ENCODE results near the gene RAPGEF6. TPM values are rescaled to one million over a fixed set of nuclear protein-coding genes. Genes with fewer than 3 reads are reported as not detected.

RAPGEF6 gene
- total RNA-seq, 6 experiments from 2014 or later, result 3.7 to 9.1 (median 7.6) TPM

DNA sequence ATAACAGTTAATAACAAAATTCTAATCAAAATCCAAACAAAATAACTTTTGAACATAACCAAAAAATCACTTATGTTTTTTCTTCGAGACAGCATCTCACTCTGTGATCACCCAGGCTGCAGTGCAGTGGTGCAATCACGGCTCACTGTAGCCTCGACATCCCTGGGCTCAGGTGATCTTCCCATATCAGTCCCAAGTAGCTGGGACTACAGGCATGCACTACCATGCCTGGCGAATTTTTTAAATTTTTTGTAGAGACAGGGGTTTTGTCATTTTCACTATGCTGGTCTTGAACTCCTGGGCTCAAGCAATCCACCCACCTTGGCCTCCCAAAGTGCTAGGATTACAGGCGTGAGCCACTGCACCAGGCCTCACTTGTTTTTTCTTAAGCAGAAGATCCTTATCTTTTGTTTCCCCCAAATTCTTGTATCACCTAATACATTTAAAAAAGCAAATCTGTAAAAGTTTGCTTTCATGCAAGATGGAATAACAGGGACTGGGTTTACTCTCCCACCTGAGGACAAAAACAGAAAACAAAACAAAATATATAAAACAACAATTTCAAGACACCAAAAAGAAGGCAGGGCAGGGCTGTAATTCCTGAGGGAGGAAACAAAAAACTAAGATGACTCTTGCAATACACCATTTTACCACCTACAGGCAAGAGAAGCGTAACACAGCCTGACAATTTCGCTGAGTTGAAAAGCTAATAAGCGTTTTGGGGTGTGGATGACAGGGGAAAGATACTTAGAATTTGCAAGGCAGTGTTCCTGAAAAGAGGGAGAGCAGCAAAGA is 71.4 kb downstream of the RAPGEF6 start:
- H3K27ac ChIP-seq, result no peak overlapping the region
- no peaks in the 10 kb centered on the region for H3K27me3 ChIP-seq
- no peak overlapping the region for H3K4me3 ChIP-seq
- no peaks in the 10 kb centered on the region for H3K9me3 ChIP-seq
- ATAC-seq (no peak), DNase-seq (no peak)
- 91% methylated on average over 8 of the region's 8 CpGs for WGBS (ENCODE audit: insufficient coverage, low coverage, low lambda C conversion rate, missing lambda C conversion rate)
- TF ChIP-seq POLR2A (IDR thresholded peaks at IDR 0.05), result no peak
- TF ChIP-seq, protein P1, sequence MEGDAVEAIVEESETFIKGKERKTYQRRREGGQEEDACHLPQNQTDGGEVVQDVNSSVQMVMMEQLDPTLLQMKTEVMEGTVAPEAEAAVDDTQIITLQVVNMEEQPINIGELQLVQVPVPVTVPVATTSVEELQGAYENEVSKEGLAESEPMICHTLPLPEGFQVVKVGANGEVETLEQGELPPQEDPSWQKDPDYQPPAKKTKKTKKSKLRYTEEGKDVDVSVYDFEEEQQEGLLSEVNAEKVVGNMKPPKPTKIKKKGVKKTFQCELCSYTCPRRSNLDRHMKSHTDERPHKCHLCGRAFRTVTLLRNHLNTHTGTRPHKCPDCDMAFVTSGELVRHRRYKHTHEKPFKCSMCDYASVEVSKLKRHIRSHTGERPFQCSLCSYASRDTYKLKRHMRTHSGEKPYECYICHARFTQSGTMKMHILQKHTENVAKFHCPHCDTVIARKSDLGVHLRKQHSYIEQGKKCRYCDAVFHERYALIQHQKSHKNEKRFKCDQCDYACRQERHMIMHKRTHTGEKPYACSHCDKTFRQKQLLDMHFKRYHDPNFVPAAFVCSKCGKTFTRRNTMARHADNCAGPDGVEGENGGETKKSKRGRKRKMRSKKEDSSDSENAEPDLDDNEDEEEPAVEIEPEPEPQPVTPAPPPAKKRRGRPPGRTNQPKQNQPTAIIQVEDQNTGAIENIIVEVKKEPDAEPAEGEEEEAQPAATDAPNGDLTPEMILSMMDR (IDR thresholded peaks at IDR 0.05), result no peak
- no peaks in the 10 kb centered on the region for H3K4me1 ChIP-seq
- H3K36me3 ChIP-seq, result no peaks in the 10 kb centered on the region
- intact Hi-C loops (cut with DNase I), result no loop called here

DNA sequence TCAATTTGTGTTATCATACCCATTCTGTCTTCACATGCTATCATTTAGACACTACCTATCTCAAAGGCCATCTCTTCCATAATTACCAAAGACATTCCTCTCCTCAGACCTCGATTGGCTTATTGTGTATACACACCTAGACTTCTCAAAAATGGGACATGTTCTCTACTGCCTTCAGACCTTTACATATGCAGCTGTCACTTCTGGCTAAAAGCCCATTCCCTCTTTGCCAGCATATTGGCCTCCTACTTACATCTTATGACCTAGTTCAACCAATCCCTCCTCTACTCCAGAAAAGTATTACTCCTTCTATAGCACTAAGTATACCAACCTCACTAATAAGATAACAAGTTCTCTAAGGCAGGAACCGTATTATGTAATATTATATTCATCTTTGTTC is 84.4 kb downstream of the RAPGEF6 start:
- DNase-seq, result no peak
- H3K4me3 ChIP-seq, result no peak overlapping the region
- H3K4me1 ChIP-seq, result no peaks in the 10 kb centered on the region
- H3K9me3 ChIP-seq, result no peaks in the 10 kb centered on the region
- no peak for ATAC-seq
- 82% methylated on average over 2 of the region's 2 CpGs for WGBS (ENCODE audit: insufficient coverage, low coverage, low lambda C conversion rate, missing lambda C conversion rate)
- no peaks in the 10 kb centered on the region for H3K27me3 ChIP-seq
- intact Hi-C loops (cut with DNase I), result no loop called here
- TF ChIP-seq POLR2A (IDR thresholded peaks at IDR 0.05), result no peak
- TF ChIP-seq, protein P1 (IDR thresholded peaks at IDR 0.05), result no peak
- no peaks in the 10 kb centered on the region for H3K36me3 ChIP-seq
- H3K27ac ChIP-seq, result no peak overlapping the region

DNA sequence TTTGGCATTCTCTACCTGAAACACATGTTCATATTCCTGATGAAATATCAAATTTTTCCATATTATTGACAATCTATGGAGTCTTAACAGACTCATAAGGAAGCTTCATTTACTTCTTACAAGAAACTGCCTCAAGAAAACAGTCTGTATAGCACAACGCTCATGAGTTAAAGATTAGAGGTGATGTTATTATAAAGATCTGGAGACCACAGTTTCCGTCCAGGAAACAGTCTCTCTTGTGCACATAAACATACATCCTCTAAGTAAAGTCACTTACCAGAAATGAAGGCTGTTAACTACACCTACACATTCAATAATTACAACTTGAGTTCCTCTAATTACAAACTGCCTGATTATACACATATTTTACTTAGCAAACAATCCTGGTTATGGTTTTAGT is 86.9 kb downstream of the RAPGEF6 start:
- ATAC-seq, result peak in 2 of 4 donors; percentile 25 to 33
- TF ChIP-seq, protein P1 (IDR thresholded peaks at IDR 0.05), result no peak
- TF ChIP-seq POLR2A (IDR thresholded peaks at IDR 0.05), result no peak
- no peak overlapping the region for H3K4me3 ChIP-seq
- H3K4me1 ChIP-seq, result peaks cover 0 to 5% (median under 1%) of the 10 kb centered on the region in 4 donors
- H3K9me3 ChIP-seq, result no peaks in the 10 kb centered on the region
- H3K27ac ChIP-seq, result no peak overlapping the region
- no peak for DNase-seq
- WGBS (ENCODE audit: insufficient coverage, low coverage, low lambda C conversion rate, missing lambda C conversion rate), result 75% methylated on average over 2 of the region's 2 CpGs
- no peaks in the 10 kb centered on the region for H3K36me3 ChIP-seq
- H3K27me3 ChIP-seq, result no peaks in the 10 kb centered on the region
- intact Hi-C loops (cut with DNase I), result no loop called here

DNA sequence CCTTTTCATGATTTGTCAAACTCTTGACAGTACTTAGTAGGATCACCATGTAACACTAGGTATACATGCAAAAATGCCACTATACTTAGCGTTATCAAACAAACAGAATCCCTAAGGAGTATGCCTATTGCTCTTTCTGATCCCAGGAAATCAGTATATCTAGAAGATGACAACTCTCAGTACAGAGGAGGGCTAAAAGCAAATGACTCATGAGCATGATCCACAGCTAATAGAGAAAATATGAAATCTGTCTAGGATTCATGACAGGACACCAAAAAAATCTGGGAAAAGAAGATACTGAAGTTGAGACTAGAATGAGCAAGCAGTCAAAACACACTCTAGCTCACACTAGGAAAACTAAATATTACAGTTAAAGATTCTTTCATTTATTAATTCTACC is 89.2 kb downstream of the RAPGEF6 start:
- 83% methylated on average over 1 of the region's 1 CpG for WGBS (ENCODE audit: insufficient coverage, low coverage, low lambda C conversion rate, missing lambda C conversion rate)
- peaks cover 0 to 15% (median 6%) of the 10 kb centered on the region in 4 donors for H3K4me1 ChIP-seq
- H3K4me3 ChIP-seq, result no peak overlapping the region
- TF ChIP-seq, protein P1 (IDR thresholded peaks at IDR 0.05), result no peak
- no peak for TF ChIP-seq POLR2A (IDR thresholded peaks at IDR 0.05)
- H3K36me3 ChIP-seq, result no peaks in the 10 kb centered on the region
- ATAC-seq, result no peak
- intact Hi-C loops (cut with DNase I), result no loop called here
- DNase-seq, result no peak
- no peaks in the 10 kb centered on the region for H3K27me3 ChIP-seq
- H3K9me3 ChIP-seq, result no peaks in the 10 kb centered on the region
- no peak overlapping the region for H3K27ac ChIP-seq

Data from right lobe of liver (tissue), 6 donors.